Kidney (tissue), 14 donors: Measurements from ENCODE around the gene LAD1. TPM values are rescaled to one million over a fixed set of nuclear protein-coding genes. Genes with fewer than 3 reads are reported as not detected.

Experiments
- DNase-seq, 5 donors: peaks; one replicate each; pipeline ENCODE4 v3.0.0-alpha.2; 2013 to 2020
- FAIRE-seq: peaks from 2 replicates; lab custom pipeline; 2012; peaks lifted over from hg19 to GRCh38; lab: Jason Lieb, UNC
- H3K27ac ChIP-seq, 2 donors: one replicate each; pipeline ENCODE4 v1.7.0; 2013; ENCODE audit warnings: low read depth in 2 of 2, low read length in 2 of 2, inconsistent platforms in 1 of 2
- H3K27me3 ChIP-seq: one replicate; pipeline ENCODE4 v1.7.1; 2013; ENCODE audit warnings: low read length, inconsistent platforms; ENCODE audit not compliant: control insufficient read depth, insufficient read depth
- H3K36me3 ChIP-seq, 3 donors: one replicate each; pipeline versions ENCODE4 v1.7.0 to v1.7.1; 2013; ENCODE audit warnings: low read length in 3 of 3, control low read depth in 1 of 3, inconsistent platforms in 1 of 3; ENCODE audit not compliant: insufficient read depth in 3 of 3, control insufficient read depth in 2 of 3
- H3K4me1 ChIP-seq, 3 donors: one replicate each; pipeline versions ENCODE4 v1.7.0 to v1.7.1; 2013; ENCODE audit warnings: low read length in 3 of 3, inconsistent platforms in 1 of 3, low read depth in 1 of 3; ENCODE audit not compliant: control insufficient read depth in 2 of 3, insufficient read depth in 2 of 3
- H3K4me3 ChIP-seq, 3 donors: one replicate each; pipeline versions ENCODE4 v1.7.0 to v1.8.1; 2013; ENCODE audit warnings: low read length in 3 of 3, control low read depth in 1 of 3, inconsistent platforms in 1 of 3
- H3K9ac ChIP-seq, 3 donors: one replicate each; pipeline versions ENCODE4 v1.7.0 to v1.7.1; 2013; ENCODE audit warnings: low read length in 3 of 3, control low read depth in 1 of 3, inconsistent platforms in 1 of 3
- H3K9me3 ChIP-seq, 3 donors: one replicate each; pipeline versions ENCODE4 v1.7.0 to v1.7.1; 2013; ENCODE audit warnings: low read length in 3 of 3, control low read depth in 1 of 3, inconsistent platforms in 1 of 3; ENCODE audit not compliant: control insufficient read depth in 2 of 3, insufficient read depth in 1 of 3
- intact Hi-C: fragments of 100-400 bp; cut with DNase I; formaldehyde crosslinking; loops from one replicate; pipeline ENCODE4 v1.11.1; 2022
- polyA plus RNA-seq: library from polyadenylated mRNA; stranded (reverse); fragments of 350-450 nt; fragmentation: Illumina TruSeq; extraction: RNeasy Lipid Tissue Mini Kit (QIAGEN cat#74804); gene quantifications from one replicate; pipeline ENCODE4 v1.2.3, GENCODE V29; 2014; ENCODE audit warnings: low read depth, low replicate concordance; ENCODE audit not compliant: insufficient read depth
- total RNA-seq: library from RNA; stranded (reverse); fragmentation: NEBNext Ultra II Directional; extraction: Animal tissue kit (Norgen Biotek cat#: 25700); gene quantifications from one replicate; pipeline ENCODE4 v1.2.1, GENCODE V29; 2021
- TF ChIP-seq, protein P1 (sequence below): IDR thresholded peaks from 3 replicates; pipeline ENCODE4 v1.5.1; 2012; ENCODE audit warnings: mild to moderate bottlenecking, moderate library complexity, borderline replicate concordance; ENCODE audit not compliant: insufficient read depth; ENCODE audit errors: extremely low read depth
- donor health status: control.
- donor health status: control.
- donor health status: control.
- donor health status: control.
- donor health status: control.
- donor health status: DM: yes; HTN: yes; CAD: no.
- donor health status: Normal renal cell carcinoma (clear cell type).

The LAD1 gene
- total and polyA plus RNA-seq, 2 donors from 2014 or later, result 70.7 to 72.6 TPM

DNA sequence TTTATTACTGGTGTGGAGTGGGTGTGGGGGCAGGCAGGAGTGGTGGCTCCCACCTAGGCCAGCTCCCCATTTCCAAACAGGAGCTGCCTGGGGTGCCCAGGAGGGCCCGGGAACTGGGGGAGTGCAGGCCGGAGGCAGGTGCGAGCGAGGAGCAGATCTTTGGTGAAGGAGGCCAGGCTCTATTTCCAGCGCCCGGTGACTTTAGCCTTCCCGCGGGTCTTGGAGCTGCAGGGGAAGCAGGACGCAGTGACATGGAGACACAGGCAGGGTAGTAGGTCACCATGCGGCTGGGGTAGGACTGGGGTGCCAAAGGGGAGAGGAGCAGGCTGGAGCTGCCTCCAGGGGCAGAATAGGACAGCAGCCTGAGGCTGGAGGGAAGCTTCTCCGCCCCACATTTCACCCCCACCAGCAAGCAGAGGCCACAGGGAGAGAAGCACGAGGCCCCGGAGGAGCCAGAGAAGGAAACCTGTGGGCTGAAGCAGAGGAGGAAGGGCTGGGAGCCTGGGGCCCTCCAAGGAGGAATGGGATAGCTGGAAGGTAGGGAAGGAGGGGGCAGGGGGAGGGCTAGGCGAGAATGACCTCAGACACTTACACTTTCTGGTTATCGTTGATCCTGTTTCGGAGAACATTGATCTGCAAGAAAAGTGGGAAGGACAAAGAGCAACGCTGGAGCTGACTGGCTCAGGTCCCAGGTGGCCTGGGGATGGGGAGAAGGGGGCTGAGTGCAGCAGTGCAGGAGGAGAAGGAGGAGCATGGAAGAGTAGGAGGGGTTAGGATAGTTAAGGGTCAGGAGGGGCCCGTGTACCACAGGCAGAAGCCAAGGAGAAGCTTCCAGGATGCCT, 39.9 kb downstream of the LAD1 start:
- Histone ChIP-seq H3K9ac (no peak overlapping the region), H3K36me3 (no peaks in the 10 kb centered on the region), H3K9me3 (no peaks in the 10 kb centered on the region), H3K4me3 (no peak overlapping the region), H3K27ac (no peak overlapping the region), H3K4me1 (peaks cover 0 to 3% (median 0%) of the 10 kb centered on the region in 3 donors), H3K27me3 (no peaks in the 10 kb centered on the region)
- intact Hi-C loops, result no loop called here
- FAIRE-seq (no peak), DNase-seq (peak in 2 of 5 donors; percentile 37)
- TF ChIP-seq, protein P1, sequence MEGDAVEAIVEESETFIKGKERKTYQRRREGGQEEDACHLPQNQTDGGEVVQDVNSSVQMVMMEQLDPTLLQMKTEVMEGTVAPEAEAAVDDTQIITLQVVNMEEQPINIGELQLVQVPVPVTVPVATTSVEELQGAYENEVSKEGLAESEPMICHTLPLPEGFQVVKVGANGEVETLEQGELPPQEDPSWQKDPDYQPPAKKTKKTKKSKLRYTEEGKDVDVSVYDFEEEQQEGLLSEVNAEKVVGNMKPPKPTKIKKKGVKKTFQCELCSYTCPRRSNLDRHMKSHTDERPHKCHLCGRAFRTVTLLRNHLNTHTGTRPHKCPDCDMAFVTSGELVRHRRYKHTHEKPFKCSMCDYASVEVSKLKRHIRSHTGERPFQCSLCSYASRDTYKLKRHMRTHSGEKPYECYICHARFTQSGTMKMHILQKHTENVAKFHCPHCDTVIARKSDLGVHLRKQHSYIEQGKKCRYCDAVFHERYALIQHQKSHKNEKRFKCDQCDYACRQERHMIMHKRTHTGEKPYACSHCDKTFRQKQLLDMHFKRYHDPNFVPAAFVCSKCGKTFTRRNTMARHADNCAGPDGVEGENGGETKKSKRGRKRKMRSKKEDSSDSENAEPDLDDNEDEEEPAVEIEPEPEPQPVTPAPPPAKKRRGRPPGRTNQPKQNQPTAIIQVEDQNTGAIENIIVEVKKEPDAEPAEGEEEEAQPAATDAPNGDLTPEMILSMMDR, result no peak

DNA sequence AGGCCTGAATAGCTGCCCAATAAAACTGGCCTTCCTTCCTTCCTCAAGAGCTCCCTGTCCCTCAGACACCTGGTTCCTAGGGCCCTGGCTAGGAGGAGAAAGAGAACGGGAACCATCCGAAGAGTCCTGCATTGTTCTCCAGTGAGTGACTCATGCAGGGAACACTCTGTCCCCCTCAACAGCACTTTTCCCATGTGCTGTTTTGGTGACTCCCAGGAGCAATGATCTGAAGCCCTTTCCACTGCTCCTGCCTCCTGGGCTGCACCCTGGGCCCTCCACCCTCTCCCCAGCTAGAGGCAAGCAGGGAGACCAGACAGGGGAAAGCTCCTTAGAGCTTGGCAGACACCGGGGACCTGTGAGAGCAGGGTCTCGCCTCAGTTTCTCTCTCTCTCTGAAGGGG, 40.5 kb downstream of the LAD1 start:
- H3K27ac ChIP-seq, result no peak overlapping the region
- FAIRE-seq (no peak), DNase-seq (peak in 2 of 5 donors; percentile 21 to 31)
- H3K9me3 ChIP-seq, result no peaks in the 10 kb centered on the region
- H3K9ac ChIP-seq, result no peak overlapping the region
- intact Hi-C loops, result no loop called here
- H3K4me3 ChIP-seq, result no peak overlapping the region
- no peaks in the 10 kb centered on the region for H3K36me3 ChIP-seq
- no peaks in the 10 kb centered on the region for H3K27me3 ChIP-seq
- peaks cover 0 to 3% (median 0%) of the 10 kb centered on the region in 3 donors for H3K4me1 ChIP-seq
- TF ChIP-seq, protein P1, result no peak

DNA sequence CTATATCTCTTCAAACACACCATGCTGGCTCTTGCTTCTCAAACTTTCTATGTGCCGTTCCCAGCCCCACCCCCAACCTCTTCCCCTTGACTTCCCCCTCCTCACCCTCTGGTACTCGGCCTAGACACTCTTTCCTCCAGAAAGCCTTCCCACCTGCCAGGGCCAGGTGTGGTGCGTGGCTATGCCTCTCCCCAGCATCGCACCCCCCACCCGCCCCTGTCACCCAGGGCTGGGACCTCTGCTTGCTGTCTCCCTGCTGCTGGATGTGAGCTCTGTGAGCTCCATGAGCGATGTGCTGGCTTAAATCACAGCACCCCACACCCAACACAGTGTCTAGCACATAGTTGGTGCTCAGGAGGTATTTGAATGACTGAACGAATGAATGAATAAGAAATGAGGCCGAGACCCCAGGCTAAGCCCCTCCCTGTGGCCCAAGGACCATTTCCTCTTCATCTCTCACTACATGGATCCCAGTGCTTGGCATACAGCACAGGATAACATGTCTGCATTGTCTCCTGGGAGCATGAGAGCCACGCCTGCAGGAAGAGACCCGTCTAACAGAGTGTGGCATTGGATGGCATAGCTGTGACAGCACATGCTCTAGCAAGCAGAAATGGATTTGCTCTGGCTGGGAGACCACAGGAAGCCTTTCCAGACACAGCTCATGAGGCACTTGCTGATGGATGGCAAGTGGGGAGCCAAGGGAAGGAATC, 41.3 kb downstream of the LAD1 start:
- H3K4me1 ChIP-seq, result peaks cover 0 to 3% (median 0%) of the 10 kb centered on the region in 3 donors
- intact Hi-C loops, result no loop called here
- no peak overlapping the region for H3K4me3 ChIP-seq
- H3K36me3 ChIP-seq, result no peaks in the 10 kb centered on the region
- no peak overlapping the region for H3K9ac ChIP-seq
- H3K9me3 ChIP-seq, result no peaks in the 10 kb centered on the region
- FAIRE-seq (no peak), DNase-seq (peak in 2 of 5 donors; percentile 24 to 26)
- no peak overlapping the region for H3K27ac ChIP-seq
- no peaks in the 10 kb centered on the region for H3K27me3 ChIP-seq
- TF ChIP-seq, protein P1, result no peak
